ENCODE results near the gene HLCS. TPM values are rescaled to one million over a fixed set of nuclear protein-coding genes. Genes with fewer than 3 reads are reported as not detected.

The HLCS gene
- polyA plus RNA-seq, 1 donor (not counting 4 experiments of a cell fraction or from before 2014, with no cell fraction given), result 11.5 TPM

- H3K4me3 ChIP-seq (ENCODE audit: control insufficient read depth in 2 of 3, extremely low read depth in 1 of 3, insufficient read depth in 2 of 3, low read depth in 1 of 3, low read length in 3 of 3), result no peak overlapping the region
- no peak overlapping the region for H2AFZ ChIP-seq (ENCODE audit: control insufficient read depth, low read length)
- H3K9ac ChIP-seq (ENCODE audit: control insufficient read depth, extremely low read depth, insufficient read depth, low read length), result no peak overlapping the region
- no peaks in the 10 kb centered on the region for H3K9me1 ChIP-seq (ENCODE audit: control insufficient read depth, extremely low read depth, insufficient read depth, low read length)
- H4K20me1 ChIP-seq (ENCODE audit: control insufficient read depth, extremely low read depth, insufficient read depth, low read length), result no peaks in the 10 kb centered on the region
- H3K9me3 ChIP-seq (ENCODE audit: control insufficient read depth, low read depth, low read length), result no peaks in the 10 kb centered on the region
- H3K4me2 ChIP-seq (ENCODE audit: control insufficient read depth, extremely low read depth, insufficient read depth, low read depth, low read length), result no peak overlapping the region
- H3K27me3 ChIP-seq (ENCODE audit: control insufficient read depth, extremely low read depth, insufficient read depth, low read length), result no peaks in the 10 kb centered on the region
- dilution Hi-C loops (cut with MboI; ENCODE audit: extremely low pct_ligation_motif_present, low sequenced_read_pairs), result no loop called here
- H3K4me1 ChIP-seq (ENCODE audit: control insufficient read depth, extremely low read depth, insufficient read depth, low read length), result peaks cover 17% of the 10 kb centered on the region
- no peak for TF ChIP-seq EZH2 (IDR thresholded peaks at IDR 0.05; ENCODE audit: low read length)
- TF ChIP-seq, protein P1, sequence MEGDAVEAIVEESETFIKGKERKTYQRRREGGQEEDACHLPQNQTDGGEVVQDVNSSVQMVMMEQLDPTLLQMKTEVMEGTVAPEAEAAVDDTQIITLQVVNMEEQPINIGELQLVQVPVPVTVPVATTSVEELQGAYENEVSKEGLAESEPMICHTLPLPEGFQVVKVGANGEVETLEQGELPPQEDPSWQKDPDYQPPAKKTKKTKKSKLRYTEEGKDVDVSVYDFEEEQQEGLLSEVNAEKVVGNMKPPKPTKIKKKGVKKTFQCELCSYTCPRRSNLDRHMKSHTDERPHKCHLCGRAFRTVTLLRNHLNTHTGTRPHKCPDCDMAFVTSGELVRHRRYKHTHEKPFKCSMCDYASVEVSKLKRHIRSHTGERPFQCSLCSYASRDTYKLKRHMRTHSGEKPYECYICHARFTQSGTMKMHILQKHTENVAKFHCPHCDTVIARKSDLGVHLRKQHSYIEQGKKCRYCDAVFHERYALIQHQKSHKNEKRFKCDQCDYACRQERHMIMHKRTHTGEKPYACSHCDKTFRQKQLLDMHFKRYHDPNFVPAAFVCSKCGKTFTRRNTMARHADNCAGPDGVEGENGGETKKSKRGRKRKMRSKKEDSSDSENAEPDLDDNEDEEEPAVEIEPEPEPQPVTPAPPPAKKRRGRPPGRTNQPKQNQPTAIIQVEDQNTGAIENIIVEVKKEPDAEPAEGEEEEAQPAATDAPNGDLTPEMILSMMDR (optimal IDR thresholded peaks at IDR 0.05 in 1 of 3, IDR thresholded peaks at IDR 0.05 in 1 of 3, conservative IDR thresholded peaks at IDR 0.05 in 1 of 3; ENCODE audit: extremely low read depth in 1 of 3, insufficient read depth in 2 of 3, low read length in 3 of 3), result no peak
- H3K36me3 ChIP-seq (ENCODE audit: control insufficient read depth in 2 of 2, extremely low read depth in 1 of 2, insufficient read depth in 2 of 2, low read length in 2 of 2), result no peaks in the 10 kb centered on the region
- H3K79me2 ChIP-seq (ENCODE audit: control insufficient read depth, insufficient read depth, low read length), result no peaks in the 10 kb centered on the region
- DNase-seq (ENCODE audit: low read depth, low spot score), result no peak
- no peak overlapping the region for H3K27ac ChIP-seq (ENCODE audit: control insufficient read depth, insufficient read depth, low read length)
- no peak for FAIRE-seq
Observed at GRCh38 chr21:36850372-36850771, 116.1 kb downstream of the HLCS start.

GRCh38 chr21:36849461-36850105, 116.9 kb downstream of the HLCS start:
- H3K9ac ChIP-seq (ENCODE audit: control insufficient read depth, extremely low read depth, insufficient read depth, low read length), result no peak overlapping the region
- DNase-seq (ENCODE audit: low read depth, low spot score) (no peak), FAIRE-seq (no peak)
- H3K9me1 ChIP-seq (ENCODE audit: control insufficient read depth, extremely low read depth, insufficient read depth, low read length), result no peaks in the 10 kb centered on the region
- no peaks in the 10 kb centered on the region for H3K36me3 ChIP-seq (ENCODE audit: control insufficient read depth in 2 of 2, extremely low read depth in 1 of 2, insufficient read depth in 2 of 2, low read length in 2 of 2)
- H3K27me3 ChIP-seq (ENCODE audit: control insufficient read depth, extremely low read depth, insufficient read depth, low read length), result no peaks in the 10 kb centered on the region
- no peak overlapping the region for H3K4me3 ChIP-seq (ENCODE audit: control insufficient read depth in 2 of 3, extremely low read depth in 1 of 3, insufficient read depth in 2 of 3, low read depth in 1 of 3, low read length in 3 of 3)
- dilution Hi-C loops (cut with MboI; ENCODE audit: extremely low pct_ligation_motif_present, low sequenced_read_pairs), result no loop called here
- no peak overlapping the region for H2AFZ ChIP-seq (ENCODE audit: control insufficient read depth, low read length)
- no peak overlapping the region for H3K27ac ChIP-seq (ENCODE audit: control insufficient read depth, insufficient read depth, low read length)
- H3K4me2 ChIP-seq (ENCODE audit: control insufficient read depth, extremely low read depth, insufficient read depth, low read depth, low read length), result no peak overlapping the region
- H4K20me1 ChIP-seq (ENCODE audit: control insufficient read depth, extremely low read depth, insufficient read depth, low read length), result no peaks in the 10 kb centered on the region
- H3K4me1 ChIP-seq (ENCODE audit: control insufficient read depth, extremely low read depth, insufficient read depth, low read length), result peaks cover 17% of the 10 kb centered on the region
- H3K9me3 ChIP-seq (ENCODE audit: control insufficient read depth, low read depth, low read length), result no peaks in the 10 kb centered on the region
- H3K79me2 ChIP-seq (ENCODE audit: control insufficient read depth, insufficient read depth, low read length), result no peaks in the 10 kb centered on the region
- TF ChIP-seq EZH2 (IDR thresholded peaks at IDR 0.05; ENCODE audit: low read length), result no peak
- TF ChIP-seq, protein P1 (optimal IDR thresholded peaks at IDR 0.05 in 1 of 3, IDR thresholded peaks at IDR 0.05 in 1 of 3, conservative IDR thresholded peaks at IDR 0.05 in 1 of 3; ENCODE audit: extremely low read depth in 1 of 3, insufficient read depth in 2 of 3, low read length in 3 of 3), result no peak
